K562 (cell line): ENCODE data around the gene PLA2R1. TPM values are rescaled to one million over a fixed set of nuclear protein-coding genes. Genes with fewer than 3 reads are reported as not detected.

ENCODE experiments used
- CHD2 ChIP-seq: IDR thresholded peaks from 2 replicates; pipeline ENCODE4 v1.6.1; 2011; ENCODE audit warnings: low read depth, low read length
- DEAF1 ChIP-seq: fragments of 450-650 bp; formaldehyde crosslinking; IDR thresholded peaks from 2 replicates; pipeline ENCODE4 v1.4.0; 2020; ENCODE audit warnings: mild to moderate bottlenecking, moderate library complexity
- E4F1 ChIP-seq: fragments of 250-450 bp; sonication (Bioruptor Pico); IDR thresholded peaks from 2 replicates; pipeline ENCODE4 v1.5.0; 2021; ENCODE audit warnings: mild to moderate bottlenecking, borderline replicate concordance
- FOXJ2 ChIP-seq: fragments of 200-800 bp; sonication (Bioruptor generic); IDR thresholded peaks from 2 replicates; pipeline ENCODE4 v1.6.1; 2016; ENCODE audit warnings: missing genetic modification characterization, missing compliant biosample characterization
- KHSRP ChIP-seq: fragments of 450-650 bp; IDR thresholded peaks from 2 replicates; pipeline ENCODE4 v1.6.1; 2017
- MEIS2 ChIP-seq: fragments of 450-650 bp; IDR thresholded peaks from 2 replicates; pipeline ENCODE4 v1.6.1; 2014; ENCODE audit warnings: mild to moderate bottlenecking; ENCODE audit not compliant: partially characterized antibody
- NR2C2 ChIP-seq, 2 experiments: fragments of 200-800 bp in 1 of 2; sonication (Bioruptor generic) in 1 of 2; sonication (generic) in 1 of 2; formaldehyde crosslinking in 1 of 2; IDR thresholded peaks; 2 replicates each; pipeline versions ENCODE4 v1.6.1 to v1.8.0; 2016 to 2022; ENCODE audit warnings: mild to moderate bottlenecking in 1 of 2, missing compliant biosample characterization in 1 of 2, missing genetic modification characterization in 1 of 2, missing genetic modification reagents in 1 of 2
- SIRT6 ChIP-seq: IDR thresholded peaks from one replicate; pipeline ENCODE4 v1.6.1; 2012; ENCODE audit warnings: low read depth, mild to moderate bottlenecking, control low read depth, inconsistent platforms, low read length, moderate library complexity
- SMAD1 ChIP-seq: fragments of 150-350 bp; IDR thresholded peaks from 2 replicates; pipeline ENCODE4 v1.6.1; 2014; ENCODE audit warnings: low read length, low read depth; ENCODE audit not compliant: partially characterized antibody
- SP2 ChIP-seq: IDR thresholded peaks from 2 replicates; pipeline ENCODE4 v1.6.1; 2011; ENCODE audit warnings: mild to moderate bottlenecking, low read depth, low read length, moderate library complexity; ENCODE audit not compliant: poor library complexity, severe bottlenecking; ENCODE audit errors: extremely low read depth
- TAL1 ChIP-seq: fragments of 450-650 bp; IDR thresholded peaks from 2 replicates; pipeline ENCODE4 v1.6.1; 2016; ENCODE audit warnings: mild to moderate bottlenecking
- ZNF407 ChIP-seq: fragments of 450-650 bp; IDR thresholded peaks from 2 replicates; pipeline ENCODE4 v1.6.1; 2016; ENCODE audit warnings: low read depth
- polyA plus RNA-seq, 8 experiments: library from polyadenylated mRNA; depleted of rRNA in 4 of 8; stranded (reverse) in 5 of 8; unstranded in 3 of 8; fragments of >200 nt; fragmentation: Nextera tagmentation in 2 of 8; fragmentation: Illumina TruSeq in 1 of 8; extraction: Ambion mirVana in 2 of 8; extraction: Trizol in 1 of 8; gene quantifications; 2 replicates each; pipeline versions ENCODE4 v1.2.1 to v1.2.3, GENCODE V29; 2011 to 2014; ENCODE audit warnings: inconsistent platforms in 1 of 8, missing spikeins in 1 of 8
- total RNA-seq, 7 experiments: library from RNA; depleted of rRNA in 6 of 7; stranded (reverse); fragments of >200 nt in 6 of 7; fragmentation: Illumina TruSeq in 2 of 7; extraction: Trizol in 2 of 7; gene quantifications; 2 replicates each; pipeline versions ENCODE4 v1.2.1 to v1.2.3, GENCODE V29; 2011 to 2021; ENCODE audit warnings: low replicate concordance in 1 of 7
- TF ChIP-seq, protein P1 (sequence below): fragments of 450-650 bp; formaldehyde crosslinking; IDR thresholded peaks from 2 replicates; pipeline ENCODE4 v1.4.0; 2020; ENCODE audit warnings: mild to moderate bottlenecking, mixed read lengths

The PLA2R1 gene
- total and polyA plus RNA-seq, 9 of the 15 experiments (the other 6 are each of a cell fraction or from before 2014, with no cell fraction given): not detected

DNA sequence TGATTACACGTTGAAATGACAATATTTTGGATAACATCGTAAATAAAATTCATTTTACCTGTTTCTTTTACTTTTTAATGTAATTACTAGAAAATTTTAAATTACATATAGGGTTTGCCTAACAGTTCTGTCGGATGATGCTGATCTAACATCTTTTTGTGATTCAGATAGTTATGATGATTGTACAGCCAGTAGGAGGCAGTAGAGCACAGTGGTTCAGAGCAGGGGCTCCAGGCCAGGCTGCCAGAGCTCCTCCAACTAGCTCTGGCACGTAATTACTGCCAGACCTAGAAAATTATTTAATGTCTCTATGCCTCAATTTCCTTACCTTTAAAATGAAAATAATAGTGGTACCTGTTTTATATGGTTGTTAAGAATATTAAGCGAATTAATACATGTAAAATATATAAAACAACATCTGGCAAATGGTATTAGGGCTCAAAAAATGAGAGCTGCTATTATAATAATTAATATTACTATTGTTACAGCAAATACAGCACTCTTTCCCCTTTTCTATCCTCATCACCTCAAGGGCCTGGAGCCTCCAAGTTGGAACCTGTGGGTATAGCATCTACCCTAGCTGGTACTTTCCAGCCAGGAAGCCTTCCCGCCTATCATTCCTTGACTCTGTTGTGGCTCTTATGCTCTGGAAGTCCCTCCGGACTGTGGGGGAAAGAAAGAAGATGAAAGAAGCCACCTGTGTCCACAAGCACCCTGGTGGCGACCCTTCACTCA lies 47.7 kb upstream of the PLA2R1 start (continued):
- no peak for TF ChIP-seq MEIS2
- TF ChIP-seq, protein P1, sequence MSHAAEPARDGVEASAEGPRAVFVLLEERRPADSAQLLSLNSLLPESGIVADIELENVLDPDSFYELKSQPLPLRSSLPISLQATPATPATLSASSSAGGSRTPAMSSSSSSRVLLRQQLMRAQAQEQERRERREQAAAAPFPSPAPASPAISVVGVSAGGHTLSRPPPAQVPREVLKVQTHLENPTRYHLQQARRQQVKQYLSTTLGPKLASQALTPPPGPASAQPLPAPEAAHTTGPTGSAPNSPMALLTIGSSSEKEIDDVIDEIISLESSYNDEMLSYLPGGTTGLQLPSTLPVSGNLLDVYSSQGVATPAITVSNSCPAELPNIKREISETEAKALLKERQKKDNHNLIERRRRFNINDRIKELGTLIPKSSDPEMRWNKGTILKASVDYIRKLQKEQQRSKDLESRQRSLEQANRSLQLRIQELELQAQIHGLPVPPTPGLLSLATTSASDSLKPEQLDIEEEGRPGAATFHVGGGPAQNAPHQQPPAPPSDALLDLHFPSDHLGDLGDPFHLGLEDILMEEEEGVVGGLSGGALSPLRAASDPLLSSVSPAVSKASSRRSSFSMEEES (CRISPR knock-in tag): no peak
- TF ChIP-seq ZNF407: no peak
- no peak for TF ChIP-seq CHD2
- no peak for TF ChIP-seq E4F1 (CRISPR knock-in tag)
- no peak for TF ChIP-seq NR2C2 (CRISPR knock-in tag; IDR thresholded peaks at IDR 0.05)
- TF ChIP-seq NR2C2 (tag; IDR thresholded peaks at IDR 0.05): no peak
- no peak for TF ChIP-seq SP2
- no peak for TF ChIP-seq FOXJ2 (tag)
- no peak for TF ChIP-seq SMAD1
- no peak for TF ChIP-seq KHSRP
- TF ChIP-seq TAL1: no peak
- no peak for TF ChIP-seq SIRT6
- peak; percentile 54; the same call in 1 of the 2 replicates for TF ChIP-seq DEAF1
